GM10266 (cell line): ENCODE measurements around the gene EML2.
A peak's percentile ranks its signal among the peaks of the same experiment; 100 is the strongest.

ENCODE experiments used
- DNase-seq: peaks from one replicate; pipeline ENCODE4 v3.0.0; 2012; ENCODE audit errors: extremely low spot score
- CTCF ChIP-seq: IDR thresholded peaks from 2 replicates; pipeline ENCODE4 v1.5.1; 2012; ENCODE audit warnings: mild to moderate bottlenecking, low read depth; ENCODE audit not compliant: control insufficient read depth, insufficient read depth; ENCODE audit errors: missing control alignments

EML2 gene

GRCh38 chr19:45601115-45601514 is 38.1 kb downstream of the EML2 start:
- no peak for TF ChIP-seq CTCF
- no peak for DNase-seq

- TF ChIP-seq CTCF: no peak
- DNase-seq: no peak
Measured at GRCh38 chr19:45600340-45600885, 38.8 kb downstream of the EML2 start.

- DNase-seq: peak; percentile 25
- no peak for TF ChIP-seq CTCF
Measured at GRCh38 chr19:45599286-45599685, 39.9 kb downstream of the EML2 start.

- DNase-seq: peak; percentile 25
Measured at GRCh38 chr19:45598267-45599001, 40.8 kb downstream of the EML2 start.

GRCh38 chr19:45597425-45598111 is 41.6 kb downstream of the EML2 start:
- no peak for TF ChIP-seq CTCF
- no peak for DNase-seq

More at GRCh38 chr19:45598267-45599001, 40.8 kb downstream of the EML2 start:
- TF ChIP-seq CTCF: no peak

- TF ChIP-seq CTCF: no peak
- DNase-seq: no peak
Measured at GRCh38 chr19:45595814-45596213, 43.4 kb downstream of the EML2 start.

GRCh38 chr19:45593520-45593919 is 45.7 kb downstream of the EML2 start:
- no peak for DNase-seq
- no peak for TF ChIP-seq CTCF
